Cardiac muscle cell (in vitro differentiated cells and primary cell): ENCODE results near the gene TNFAIP8L3. TPM values are rescaled to one million over a fixed set of nuclear protein-coding genes. Genes with fewer than 3 reads are reported as not detected.

Source experiments
- DNase-seq, 2 donors: peaks; one replicate each; pipeline versions ENCODE4 v3.0.0 to v3.0.0-alpha.2; 2010 to 2017; ENCODE audit warnings: low read depth in 1 of 2, low spot score in 1 of 2
- H3K27ac ChIP-seq: fragments of 200-600 bp; sonication (generic); 2 replicates; pipeline ENCODE4 v1.5.1; 2016
- H3K27me3 ChIP-seq: fragments of 200-600 bp; sonication (generic); 2 replicates; pipeline ENCODE4 v1.6.0; 2016; ENCODE audit warnings: control low read depth
- H3K36me3 ChIP-seq: fragments of 200-600 bp; sonication (generic); 2 replicates; pipeline ENCODE4 v1.5.1; 2016; ENCODE audit warnings: control low read depth
- H3K4me1 ChIP-seq: fragments of 200-600 bp; sonication (generic); 2 replicates; pipeline ENCODE4 v1.8.1; 2017; ENCODE audit warnings: low read depth, mild to moderate bottlenecking, mixed run types
- H3K4me3 ChIP-seq: fragments of 200-600 bp; sonication (generic); 2 replicates; pipeline ENCODE4 v1.5.1; 2016; ENCODE audit warnings: mild to moderate bottlenecking
- H3K9me3 ChIP-seq: fragments of 200-600 bp; sonication (generic); 2 replicates; pipeline ENCODE4 v1.5.1; 2017; ENCODE audit warnings: low read depth, mild to moderate bottlenecking, control low read depth
- CTCF ChIP-seq: IDR thresholded peaks from 2 replicates; pipeline ENCODE4 v1.5.1; 2012; ENCODE audit warnings: low read depth, mild to moderate bottlenecking, low read length
- polyA plus RNA-seq: library from polyadenylated mRNA; unstranded; fragments of >200 nt; fragmentation: Nextera tagmentation; extraction: Ambion mirVana; gene quantifications from 2 replicates; pipeline ENCODE4 v1.2.1, GENCODE V29; 2016
- total RNA-seq: library from RNA; depleted of rRNA; stranded (reverse); fragments of >200 nt; gene quantifications from 2 replicates; pipeline ENCODE4 v1.2.3, GENCODE V29; 2016

TNFAIP8L3 gene
- total and polyA plus RNA-seq, 2 experiments from 2014 or later, result not detected

- no peak for DNase-seq
- no peaks in the 10 kb centered on the region for H3K4me1 ChIP-seq
- H3K27ac ChIP-seq, result no peak overlapping the region
- H3K4me3 ChIP-seq, result no peak overlapping the region
- no peaks in the 10 kb centered on the region for H3K9me3 ChIP-seq
- TF ChIP-seq CTCF, result no peak
- H3K36me3 ChIP-seq, result no peaks in the 10 kb centered on the region
- H3K27me3 ChIP-seq, result no peaks in the 10 kb centered on the region
These were observed 40.2 kb downstream of the TNFAIP8L3 start for GRCh38 chr15:51054535-51054934.

GRCh38 chr15:51053571-51053970 is 41.1 kb downstream of the TNFAIP8L3 start:
- Histone ChIP-seq H3K9me3 (no peaks in the 10 kb centered on the region), H3K4me3 (no peak overlapping the region), H3K27ac (no peak overlapping the region), H3K4me1 (no peaks in the 10 kb centered on the region), H3K36me3 (no peaks in the 10 kb centered on the region), H3K27me3 (no peaks in the 10 kb centered on the region)
- no peak for DNase-seq
- no peak for TF ChIP-seq CTCF

GRCh38 chr15:51051776-51052175 is 42.9 kb downstream of the TNFAIP8L3 start:
- no peak for TF ChIP-seq CTCF
- no peaks in the 10 kb centered on the region for H3K9me3 ChIP-seq
- H3K27me3 ChIP-seq, result no peaks in the 10 kb centered on the region
- no peaks in the 10 kb centered on the region for H3K4me1 ChIP-seq
- peak in 1 of 2 donors; percentile 59 for DNase-seq
- H3K36me3 ChIP-seq, result no peaks in the 10 kb centered on the region
- no peak overlapping the region for H3K27ac ChIP-seq
- H3K4me3 ChIP-seq, result no peak overlapping the region

GRCh38 chr15:51049081-51049480 is 45.6 kb downstream of the TNFAIP8L3 start:
- no peak for DNase-seq
- Histone ChIP-seq H3K9me3 (no peaks in the 10 kb centered on the region), H3K27me3 (no peaks in the 10 kb centered on the region), H3K4me3 (no peak overlapping the region), H3K27ac (no peak overlapping the region), H3K4me1 (no peaks in the 10 kb centered on the region), H3K36me3 (no peaks in the 10 kb centered on the region)
- TF ChIP-seq CTCF, result no peak

- no peaks in the 10 kb centered on the region for H3K36me3 ChIP-seq
- H3K4me1 ChIP-seq, result no peaks in the 10 kb centered on the region
- no peak overlapping the region for H3K4me3 ChIP-seq
- no peaks in the 10 kb centered on the region for H3K27me3 ChIP-seq
- no peak for DNase-seq
- no peak for TF ChIP-seq CTCF
- H3K27ac ChIP-seq, result no peak overlapping the region
- no peaks in the 10 kb centered on the region for H3K9me3 ChIP-seq
These were observed 46.4 kb downstream of the TNFAIP8L3 start for GRCh38 chr15:51048308-51048707.
